Neural crest cell (in vitro differentiated cells): ENCODE results near the gene C11orf58. TPM values are rescaled to one million over a fixed set of nuclear protein-coding genes. Genes with fewer than 3 reads are reported as not detected.
A peak's percentile ranks its signal among the peaks of the same experiment; 100 is the strongest.

ENCODE experiments used
- DNase-seq: peaks from one replicate; pipeline ENCODE4 v3.0.0; 2021; ENCODE audit warnings: low read depth, mixed read lengths, low spot score
- H3K27ac Mint-ChIP-seq: one replicate; pipeline ENCODE4 v1.8.0; 2021; ENCODE audit warnings: mild to moderate bottlenecking, mixed read lengths; ENCODE audit not compliant: unreplicated experiment
- H3K27me3 Mint-ChIP-seq: 2 replicates; pipeline ENCODE4 v1.8.0; 2021; ENCODE audit warnings: low read depth, mild to moderate bottlenecking, mixed read lengths
- H3K36me3 Mint-ChIP-seq: 2 replicates; pipeline ENCODE4 v1.8.0; 2021; ENCODE audit warnings: low read depth, mild to moderate bottlenecking, mixed read lengths
- H3K4me1 Mint-ChIP-seq: 2 replicates; pipeline ENCODE4 v1.8.0; 2021; ENCODE audit warnings: mixed read lengths
- H3K4me3 Mint-ChIP-seq: one replicate; pipeline ENCODE4 v1.8.0; 2021; ENCODE audit warnings: mild to moderate bottlenecking, mixed read lengths
- H3K9me3 Mint-ChIP-seq: 2 replicates; pipeline ENCODE4 v1.8.0; 2021; ENCODE audit warnings: mixed read lengths
- total RNA-seq: library from RNA; stranded (reverse); gene quantifications from 2 replicates; pipeline ENCODE4 v1.2.1, GENCODE V29; 2021
- TF ChIP-seq, protein P1 (sequence below): fragments of 200-600 bp; sonication (generic); conservative IDR thresholded peaks from 2 replicates; pipeline ENCODE4 v1.5.0; 2021; ENCODE audit warnings: antibody characterized with exemption, mild to moderate bottlenecking

C11orf58 gene
- total RNA-seq, 1 donor from 2014 or later, result 203 TPM

GRCh38 chr11:16786131-16786530 is 47.7 kb downstream of the C11orf58 start:
- peaks cover 35% of the 10 kb centered on the region for H3K4me1 Mint-ChIP-seq
- H3K9me3 Mint-ChIP-seq, result no peaks in the 10 kb centered on the region
- no peak overlapping the region for H3K4me3 Mint-ChIP-seq
- no peak for DNase-seq
- H3K27me3 Mint-ChIP-seq, result peaks cover 3% of the 10 kb centered on the region
- no peak overlapping the region for H3K27ac Mint-ChIP-seq
- TF ChIP-seq, protein P1, sequence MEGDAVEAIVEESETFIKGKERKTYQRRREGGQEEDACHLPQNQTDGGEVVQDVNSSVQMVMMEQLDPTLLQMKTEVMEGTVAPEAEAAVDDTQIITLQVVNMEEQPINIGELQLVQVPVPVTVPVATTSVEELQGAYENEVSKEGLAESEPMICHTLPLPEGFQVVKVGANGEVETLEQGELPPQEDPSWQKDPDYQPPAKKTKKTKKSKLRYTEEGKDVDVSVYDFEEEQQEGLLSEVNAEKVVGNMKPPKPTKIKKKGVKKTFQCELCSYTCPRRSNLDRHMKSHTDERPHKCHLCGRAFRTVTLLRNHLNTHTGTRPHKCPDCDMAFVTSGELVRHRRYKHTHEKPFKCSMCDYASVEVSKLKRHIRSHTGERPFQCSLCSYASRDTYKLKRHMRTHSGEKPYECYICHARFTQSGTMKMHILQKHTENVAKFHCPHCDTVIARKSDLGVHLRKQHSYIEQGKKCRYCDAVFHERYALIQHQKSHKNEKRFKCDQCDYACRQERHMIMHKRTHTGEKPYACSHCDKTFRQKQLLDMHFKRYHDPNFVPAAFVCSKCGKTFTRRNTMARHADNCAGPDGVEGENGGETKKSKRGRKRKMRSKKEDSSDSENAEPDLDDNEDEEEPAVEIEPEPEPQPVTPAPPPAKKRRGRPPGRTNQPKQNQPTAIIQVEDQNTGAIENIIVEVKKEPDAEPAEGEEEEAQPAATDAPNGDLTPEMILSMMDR, result no peak
- peaks cover 2% of the 10 kb centered on the region for H3K36me3 Mint-ChIP-seq

DNA sequence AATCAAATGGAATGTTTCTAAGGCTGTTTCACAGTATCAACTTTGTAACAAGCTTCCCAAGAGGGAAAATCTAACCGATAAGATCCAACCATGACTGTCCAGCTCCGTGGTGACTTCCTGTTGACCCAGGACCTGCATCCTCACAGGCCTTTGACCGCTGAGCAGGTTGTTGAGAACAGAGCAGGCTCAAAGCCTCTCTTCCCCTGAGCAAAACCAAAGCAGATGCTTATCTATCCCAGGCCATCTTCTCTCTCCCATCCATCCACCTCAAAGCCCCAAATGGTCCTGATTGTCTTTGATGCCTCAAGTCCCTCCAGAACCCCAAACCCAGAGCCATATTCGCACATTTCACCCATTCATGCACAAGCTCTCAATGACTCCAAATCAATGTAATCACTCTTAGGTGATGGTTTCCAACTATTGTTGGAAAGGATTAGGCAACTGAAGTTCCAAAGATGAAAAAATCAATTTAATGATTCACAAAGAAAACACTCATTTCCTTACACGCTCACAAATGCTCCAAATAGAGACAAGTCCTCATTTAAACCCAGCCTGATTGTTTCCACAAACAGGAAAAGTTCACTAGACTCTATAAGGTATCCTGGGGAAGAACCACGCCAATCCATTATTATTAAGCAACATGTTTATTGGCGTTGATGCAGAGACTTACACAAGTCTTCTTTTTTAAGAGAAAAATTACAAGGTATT is 48.7 kb downstream of the C11orf58 start:
- DNase-seq, result no peak
- H3K27me3 Mint-ChIP-seq, result peaks cover 3% of the 10 kb centered on the region
- peaks cover 2% of the 10 kb centered on the region for H3K36me3 Mint-ChIP-seq
- TF ChIP-seq, protein P1, result no peak
- no peak overlapping the region for H3K4me3 Mint-ChIP-seq
- H3K4me1 Mint-ChIP-seq, result peaks cover 38% of the 10 kb centered on the region
- H3K27ac Mint-ChIP-seq, result no peak overlapping the region
- H3K9me3 Mint-ChIP-seq, result no peaks in the 10 kb centered on the region

DNA sequence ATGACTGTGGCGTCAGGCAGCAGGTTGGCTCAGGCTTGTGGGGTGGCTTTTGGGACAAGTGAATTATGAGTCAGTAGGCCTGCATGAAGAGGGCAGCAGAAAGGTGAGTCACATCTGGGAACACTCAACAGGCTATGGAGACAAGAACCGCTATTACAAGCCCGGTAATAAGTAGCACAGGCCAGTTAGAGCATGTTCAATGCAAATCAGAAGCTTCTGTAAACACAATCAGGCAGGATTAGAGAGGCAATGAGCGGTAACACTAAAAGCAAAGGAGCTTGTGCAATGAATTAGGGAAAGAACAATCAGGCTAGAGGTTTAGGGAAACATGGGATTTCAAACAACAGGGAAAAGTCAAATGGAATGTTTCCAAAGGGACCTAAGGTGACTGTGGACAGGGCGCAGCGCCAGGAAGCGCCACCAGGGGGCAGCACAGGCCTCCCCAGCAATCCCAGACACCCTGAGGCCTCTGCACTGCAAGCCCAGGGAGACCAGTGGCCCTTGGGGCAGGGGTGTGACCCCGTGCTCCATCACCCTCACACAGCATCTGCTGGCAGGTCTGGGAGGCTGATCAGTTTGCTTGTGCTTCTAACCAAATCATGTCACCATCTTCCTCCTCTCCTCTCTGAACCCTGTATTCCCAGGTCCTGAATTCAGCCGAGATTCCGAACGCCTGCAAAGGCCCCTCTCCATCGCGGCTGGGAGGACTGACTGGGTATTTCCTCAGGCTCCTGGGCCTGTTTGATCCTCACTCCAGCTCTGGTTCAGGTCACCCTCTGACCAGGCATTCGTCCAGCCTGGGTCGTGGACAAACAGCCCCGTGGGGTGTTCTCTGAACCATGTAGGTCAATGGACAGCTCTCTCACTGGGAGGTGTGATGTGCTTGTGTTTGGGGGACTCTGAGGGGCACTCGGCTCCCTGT is 50.0 kb downstream of the C11orf58 start:
- Mint-ChIP-seq H3K4me3 (no peak overlapping the region), H3K27me3 (peaks cover 3% of the 10 kb centered on the region), H3K36me3 (peaks cover 2% of the 10 kb centered on the region), H3K9me3 (no peaks in the 10 kb centered on the region), H3K4me1 (peaks cover 34% of the 10 kb centered on the region), H3K27ac (no peak overlapping the region)
- peak; percentile 74 for DNase-seq
- TF ChIP-seq, protein P1, result peak; percentile 96

- TF ChIP-seq, protein P1, result no peak
- no peak overlapping the region for H3K4me3 Mint-ChIP-seq
- no peaks in the 10 kb centered on the region for H3K9me3 Mint-ChIP-seq
- H3K4me1 Mint-ChIP-seq, result peaks cover 29% of the 10 kb centered on the region
- no peak for DNase-seq
- no peak overlapping the region for H3K27ac Mint-ChIP-seq
- H3K36me3 Mint-ChIP-seq, result peaks cover 2% of the 10 kb centered on the region
- H3K27me3 Mint-ChIP-seq, result peaks cover 3% of the 10 kb centered on the region
Observed at GRCh38 chr11:16789063-16789420, 50.6 kb downstream of the C11orf58 start.

GRCh38 chr11:16789560-16790485 is 51.4 kb downstream of the C11orf58 start:
- Mint-ChIP-seq H3K4me3 (no peak overlapping the region), H3K27me3 (peaks cover 3% of the 10 kb centered on the region), H3K9me3 (no peaks in the 10 kb centered on the region), H3K27ac (no peak overlapping the region), H3K36me3 (peaks cover 2% of the 10 kb centered on the region), H3K4me1 (peaks cover 29% of the 10 kb centered on the region)
- DNase-seq, result no peak
- TF ChIP-seq, protein P1, result no peak
